Caco-2 (cell line): ENCODE measurements around the gene ZNF275. TPM values are rescaled to one million over a fixed set of nuclear protein-coding genes. Genes with fewer than 3 reads are reported as not detected.

Experiments used
- BruUV-seq: library from RNA; stranded (reverse); fragments of 400-500 nt; replicated peaks from 2 replicates; lab custom pipeline; 2021; lab: Mats Ljungman, UMichigan
- CTCF ChIA-PET: fragments of 300-600 bp; sonication (Branson Sonifier 250); formaldehyde crosslinking; loops from one replicate; lab custom pipeline; 2022; ENCODE audit warnings: antibody characterized with exemption; lab: Charles Lee
- POLR2A ChIA-PET: fragments of 300-600 bp; sonication (Branson Sonifier 250); formaldehyde crosslinking; loops from one replicate; lab custom pipeline; 2022; ENCODE audit warnings: antibody characterized with exemption; lab: Charles Lee
- DNase-seq, 2 experiments: peaks; one replicate each; pipeline versions ENCODE4 v3.0.0 to v3.0.0-alpha.2; 2020 to 2022
- H3K27me3 ChIP-seq: replicated peaks from 2 replicates; pipeline ENCODE4 v1.6.0; 2011; ENCODE audit warnings: low read length; ENCODE audit not compliant: control insufficient read depth, insufficient read depth
- H3K36me3 ChIP-seq: 2 replicates; pipeline ENCODE4 v1.5.1; 2011; ENCODE audit warnings: low read length; ENCODE audit not compliant: control insufficient read depth, insufficient read depth
- H3K4me1 ChIP-seq: fragments of 250-450 bp; sonication (Bioruptor Pico); 2 replicates; pipeline ENCODE4 v1.5.1; 2020; ENCODE audit warnings: mild to moderate bottlenecking
- H3K4me3 ChIP-seq: 2 replicates; pipeline ENCODE4 v1.5.1; 2011; ENCODE audit warnings: low read depth, mild to moderate bottlenecking, control low read depth, low read length
- H3K9me3 ChIP-seq: fragments of 250-450 bp; sonication (Bioruptor Pico); 2 replicates; pipeline ENCODE4 v1.5.1; 2020; ENCODE audit warnings: mild to moderate bottlenecking, moderate library complexity
- H3K27ac Mint-ChIP-seq: one replicate; pipeline ENCODE4 v1.8.0; 2022; ENCODE audit warnings: mixed read lengths; ENCODE audit not compliant: unreplicated experiment
- H3K27me3 Mint-ChIP-seq: one replicate; pipeline ENCODE4 v1.8.0; 2022; ENCODE audit warnings: mixed read lengths; ENCODE audit not compliant: insufficient read depth, unreplicated experiment
- H3K36me3 Mint-ChIP-seq: one replicate; pipeline ENCODE4 v1.8.0; 2022; ENCODE audit warnings: mild to moderate bottlenecking, mixed read lengths; ENCODE audit not compliant: insufficient read depth, unreplicated experiment
- H3K4me1 Mint-ChIP-seq: one replicate; pipeline ENCODE4 v1.8.0; 2022; ENCODE audit warnings: low read depth, mixed read lengths; ENCODE audit not compliant: unreplicated experiment
- H3K4me3 Mint-ChIP-seq: one replicate; pipeline ENCODE4 v1.8.0; 2022; ENCODE audit warnings: mild to moderate bottlenecking, moderate library complexity, mixed read lengths; ENCODE audit not compliant: unreplicated experiment
- H3K9me3 Mint-ChIP-seq: one replicate; pipeline ENCODE4 v1.8.0; 2022; ENCODE audit warnings: mixed read lengths; ENCODE audit not compliant: unreplicated experiment
- CTCF ChIP-seq, 2 experiments: fragments of 200-600 bp in 1 of 2; IDR thresholded peaks; 1 replicate in 1 of 2; 2 replicates in 1 of 2; pipeline versions ENCODE4 v1.5.1 to v1.8.0; 2011 to 2022; ENCODE audit warnings: antibody characterized with exemption in 1 of 2, control low read depth in 1 of 2, inconsistent platforms in 1 of 2, low read depth in 1 of 2, low read length in 1 of 2, mild to moderate bottlenecking in 1 of 2, moderate library complexity in 1 of 2; ENCODE audit not compliant: insufficient read depth in 1 of 2, severe bottlenecking in 1 of 2, unreplicated experiment in 1 of 2
- intact Hi-C: fragments of 100-400 bp; cut with micrococcal nuclease; formaldehyde crosslinking; loops from one replicate; pipeline ENCODE4 v1.10.0; 2022; ENCODE audit not compliant: unreplicated experiment
- total RNA-seq: library from RNA; stranded (reverse); gene quantifications from 2 replicates; pipeline ENCODE4 v1.2.3, GENCODE V29; 2022

The ZNF275 gene
- total RNA-seq, 1 experiment from 2014 or later, result 5.6 TPM

- ChIA-PET CTCF (no interaction called here), POLR2A (no interaction called here)
- H3K4me1 ChIP-seq, result no peaks in the 10 kb centered on the region
- BruUV-seq, result no TSS peak
- Mint-ChIP-seq H3K27ac (no peak overlapping the region), H3K36me3 (no peaks in the 10 kb centered on the region), H3K4me3 (no peak overlapping the region), H3K27me3 (no peaks in the 10 kb centered on the region), H3K4me1 (no peaks in the 10 kb centered on the region), H3K9me3 (no peaks in the 10 kb centered on the region)
- H3K27me3 ChIP-seq, result no peaks in the 10 kb centered on the region
- no peaks in the 10 kb centered on the region for H3K36me3 ChIP-seq
- no peaks in the 10 kb centered on the region for H3K9me3 ChIP-seq
- DNase-seq, result no peak
- TF ChIP-seq CTCF (IDR thresholded peaks at IDR 0.05; ENCODE audit: insufficient read depth in 1 of 2, low read depth in 1 of 2, low read length in 1 of 2, severe bottlenecking in 1 of 2, unreplicated experiment in 1 of 2), result no peak
- intact Hi-C loops, result no loop called here
- H3K4me3 ChIP-seq, result no peak overlapping the region
Observed at GRCh38 chrX:153361781-153362397, 27.9 kb downstream of the ZNF275 start.

GRCh38 chrX:153365670-153366069 lies 31.7 kb downstream of the ZNF275 start:
- Histone ChIP-seq H3K27me3 (no peaks in the 10 kb centered on the region), H3K4me1 (no peaks in the 10 kb centered on the region), H3K4me3 (no peak overlapping the region), H3K9me3 (no peaks in the 10 kb centered on the region), H3K36me3 (no peaks in the 10 kb centered on the region)
- Mint-ChIP-seq H3K36me3 (no peaks in the 10 kb centered on the region), H3K4me3 (no peak overlapping the region), H3K9me3 (no peaks in the 10 kb centered on the region), H3K27me3 (peaks cover 4% of the 10 kb centered on the region), H3K4me1 (no peaks in the 10 kb centered on the region), H3K27ac (no peak overlapping the region)
- DNase-seq, result no peak
- ChIA-PET CTCF (no interaction called here), POLR2A (no interaction called here)
- intact Hi-C loops, result no loop called here
- no TSS peak for BruUV-seq
- TF ChIP-seq CTCF (IDR thresholded peaks at IDR 0.05; ENCODE audit: insufficient read depth in 1 of 2, low read depth in 1 of 2, low read length in 1 of 2, severe bottlenecking in 1 of 2, unreplicated experiment in 1 of 2), result no peak

- H3K36me3 Mint-ChIP-seq, result no peaks in the 10 kb centered on the region
- no peak overlapping the region for H3K4me3 Mint-ChIP-seq
- no peaks in the 10 kb centered on the region for H3K4me1 Mint-ChIP-seq
- ChIA-PET POLR2A (no interaction called here), CTCF (no interaction called here)
- H3K4me3 ChIP-seq, result no peak overlapping the region
- H3K27me3 ChIP-seq, result no peaks in the 10 kb centered on the region
- intact Hi-C loops, result no loop called here
- DNase-seq, result no peak
- no peaks in the 10 kb centered on the region for H3K36me3 ChIP-seq
- H3K4me1 ChIP-seq, result no peaks in the 10 kb centered on the region
- H3K27ac Mint-ChIP-seq, result no peak overlapping the region
- no peaks in the 10 kb centered on the region for H3K9me3 Mint-ChIP-seq
- no peaks in the 10 kb centered on the region for H3K9me3 ChIP-seq
- TF ChIP-seq CTCF (IDR thresholded peaks at IDR 0.05; ENCODE audit: insufficient read depth in 1 of 2, low read depth in 1 of 2, low read length in 1 of 2, severe bottlenecking in 1 of 2, unreplicated experiment in 1 of 2), result no peak
- BruUV-seq, result no TSS peak
- H3K27me3 Mint-ChIP-seq, result peaks cover 5% of the 10 kb centered on the region
Observed at GRCh38 chrX:153366119-153366518, 32.2 kb downstream of the ZNF275 start.
